ENCODE results near the gene PTOV1.

DNA sequence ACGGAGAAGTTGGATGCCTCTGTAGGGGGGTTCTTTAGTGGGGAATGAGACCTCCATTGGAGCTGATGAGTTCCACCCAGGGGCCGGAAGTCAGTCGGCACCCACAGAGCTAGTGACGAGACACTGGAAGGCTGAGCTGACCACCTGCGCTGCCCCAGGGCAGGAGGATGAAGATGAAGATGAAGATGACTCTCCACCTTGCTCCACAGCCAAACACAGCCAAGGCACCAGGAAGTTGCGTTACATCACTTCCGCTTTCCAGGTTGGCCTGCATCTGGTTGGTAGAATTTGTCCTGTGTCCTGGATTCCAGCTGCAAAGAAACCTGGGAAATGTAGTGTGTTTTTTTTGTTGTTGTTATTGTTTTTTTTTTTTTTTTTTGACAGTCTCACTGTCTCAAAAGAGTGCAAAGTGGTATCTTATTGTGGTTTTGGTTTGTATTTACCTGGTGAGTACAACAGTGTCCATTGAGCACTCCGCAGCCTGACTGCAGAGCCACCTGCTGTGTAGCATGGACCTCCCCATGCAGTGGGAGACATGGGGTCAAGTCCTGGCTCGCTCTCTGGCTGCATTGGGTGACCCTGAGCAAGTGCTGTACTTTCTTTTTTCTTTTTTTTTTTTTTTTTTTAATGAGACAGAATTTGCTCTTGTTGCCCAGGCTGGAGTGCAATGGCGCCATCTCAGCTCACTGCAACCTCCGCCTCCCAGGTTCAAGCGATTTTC lies 28.4 kb downstream of the PTOV1 start:
- TF ChIP-seq GTF2F1 (IDR thresholded peaks at IDR 0.05; ENCODE audit: borderline replicate concordance, low read depth, low read length) (no peak), JUN (IDR thresholded peaks at IDR 0.05; ENCODE audit: low read depth, low read length) (no peak), BACH1 (IDR thresholded peaks at IDR 0.05; ENCODE audit: low read length) (no peak), SIX5 (IDR thresholded peaks at IDR 0.05; ENCODE audit: low read depth, low read length) (no peak), KDM1A (IDR thresholded peaks at IDR 0.05; ENCODE audit: borderline replicate concordance, low read length) (no peak), TEAD4 (IDR thresholded peaks at IDR 0.05; ENCODE audit: low read depth, low read length) (no peak), BRCA1 (IDR thresholded peaks at IDR 0.05; ENCODE audit: low read depth, low read length) (no peak), EZH2 (IDR thresholded peaks at IDR 0.05; ENCODE audit: low read depth, low read length, severe bottlenecking) (no peak), POLR2A (IDR thresholded peaks at IDR 0.05; ENCODE audit: control extremely low read depth in 1 of 2, low read depth in 2 of 2, low read length in 2 of 2) (no peak), CREB1 (IDR thresholded peaks at IDR 0.05) (no peak), SAP30 (IDR thresholded peaks at IDR 0.05; ENCODE audit: insufficient read depth, insufficient replicate concordance, low read length) (no peak)
- TF ChIP-seq, protein P1, sequence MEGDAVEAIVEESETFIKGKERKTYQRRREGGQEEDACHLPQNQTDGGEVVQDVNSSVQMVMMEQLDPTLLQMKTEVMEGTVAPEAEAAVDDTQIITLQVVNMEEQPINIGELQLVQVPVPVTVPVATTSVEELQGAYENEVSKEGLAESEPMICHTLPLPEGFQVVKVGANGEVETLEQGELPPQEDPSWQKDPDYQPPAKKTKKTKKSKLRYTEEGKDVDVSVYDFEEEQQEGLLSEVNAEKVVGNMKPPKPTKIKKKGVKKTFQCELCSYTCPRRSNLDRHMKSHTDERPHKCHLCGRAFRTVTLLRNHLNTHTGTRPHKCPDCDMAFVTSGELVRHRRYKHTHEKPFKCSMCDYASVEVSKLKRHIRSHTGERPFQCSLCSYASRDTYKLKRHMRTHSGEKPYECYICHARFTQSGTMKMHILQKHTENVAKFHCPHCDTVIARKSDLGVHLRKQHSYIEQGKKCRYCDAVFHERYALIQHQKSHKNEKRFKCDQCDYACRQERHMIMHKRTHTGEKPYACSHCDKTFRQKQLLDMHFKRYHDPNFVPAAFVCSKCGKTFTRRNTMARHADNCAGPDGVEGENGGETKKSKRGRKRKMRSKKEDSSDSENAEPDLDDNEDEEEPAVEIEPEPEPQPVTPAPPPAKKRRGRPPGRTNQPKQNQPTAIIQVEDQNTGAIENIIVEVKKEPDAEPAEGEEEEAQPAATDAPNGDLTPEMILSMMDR (IDR thresholded peaks at IDR 0.05; ENCODE audit: control extremely low read depth in 1 of 3, insufficient read depth in 1 of 3, low read depth in 1 of 3, low read length in 3 of 3) = no peak

Measured in H1 (cell line).